ENCODE measurements around the gene ORM2. TPM values are rescaled to one million over a fixed set of nuclear protein-coding genes. Genes with fewer than 3 reads are reported as not detected.

ORM2 gene
- total and polyA plus RNA-seq, 2 of the 8 experiments (the other 6 are each of a cell fraction or from before 2014, with no cell fraction given): 1.3 TPM; not detected in 1

DNA sequence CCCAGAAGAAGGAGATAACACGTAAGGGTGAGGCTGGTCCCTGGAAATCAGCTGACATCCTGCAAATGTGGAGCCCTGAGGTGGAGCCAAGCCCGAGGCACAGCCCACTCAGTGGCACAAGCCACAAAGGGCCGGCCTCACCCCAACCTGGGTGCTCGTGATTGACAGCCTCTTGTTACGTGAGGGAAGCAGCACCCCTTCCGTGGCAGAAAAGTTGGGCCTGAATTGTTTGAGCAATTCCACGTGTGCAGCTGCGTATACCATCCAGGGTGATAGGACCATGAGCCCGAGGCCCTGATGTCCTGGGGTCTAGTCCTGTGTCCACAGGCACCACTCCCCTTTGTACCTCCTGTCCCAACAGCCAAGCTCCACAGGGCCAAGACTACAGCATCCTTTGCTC lies 4.8 kb downstream of the ORM2 start:
- H3K56ac ChIP-seq (replicated peaks; ENCODE audit: insufficient read length, low read depth, low read length): no peak overlapping the region
- DNase-seq (ENCODE audit: low read depth in 1 of 2, low spot score in 2 of 2) (no peak), FAIRE-seq (no peak)
- no peaks in the 10 kb centered on the region for H3K9me3 ChIP-seq (ENCODE audit: insufficient read depth in 2 of 2, low read depth in 1 of 2, low read length in 1 of 2)
- no peak overlapping the region for H2BK120ac ChIP-seq (replicated peaks; ENCODE audit: low read depth, low read length)
- ChIA-PET POLR2A (ENCODE audit: partially characterized antibody) (no interaction called here), CTCF (ENCODE audit: partially characterized antibody) (no interaction called here)
- H3K4me2 ChIP-seq (ENCODE audit: insufficient read depth in 1 of 2, low read depth in 2 of 2, low read length in 2 of 2): no peak overlapping the region
- 0 out of 7 replicates have a peak, but pooled peaks cover 0 to 2% (median 0%) of the 10 kb centered on the region in 4 experiments for H3K4me1 ChIP-seq (replicated peaks in 1 of 4; ENCODE audit: control insufficient read depth in 3 of 4, insufficient read depth in 4 of 4, low read length in 3 of 4)
- H3K4ac ChIP-seq (replicated peaks; ENCODE audit: insufficient read length, low read depth, low read length): no peak overlapping the region
- WGBS, 2 experiments (ENCODE audit: extremely low coverage in 1 of 2, insufficient coverage in 1 of 2, insufficient read length in 1 of 2, insufficient replicate concordance in 2 of 2, low coverage in 1 of 2, low lambda C conversion rate in 2 of 2, missing lambda C conversion rate in 1 of 2): 100% methylated on average over 3 of the region's 9 CpGs; no CpG with 5 or more reads in 1 of the 2 experiments
- H4K20me1 ChIP-seq (replicated peaks in 1 of 2; ENCODE audit: control insufficient read depth in 1 of 2, insufficient read depth in 2 of 2, low read length in 2 of 2): no peaks in the 10 kb centered on the region
- no peaks in the 10 kb centered on the region for H3K23me2 ChIP-seq (ENCODE audit: low read depth, low read length)
- H3K79me1 ChIP-seq (ENCODE audit: low read depth, low read length): no peaks in the 10 kb centered on the region
- no peak overlapping the region for H3K27ac ChIP-seq (ENCODE audit: low read depth, low read length)
- H2BK20ac ChIP-seq (ENCODE audit: low read length): no peak overlapping the region
- H2AK5ac ChIP-seq (ENCODE audit: low read depth, low read length): no peak overlapping the region
- H3K14ac ChIP-seq (ENCODE audit: insufficient read length): no peak overlapping the region
- peaks cover 8 to 18% (median 15%) of the 10 kb centered on the region in 4 experiments; a peak in 7 of 8 replicates for H3K36me3 ChIP-seq (ENCODE audit: control insufficient read depth in 2 of 4, insufficient read depth in 4 of 4, low read length in 3 of 4)
- H3K27me3 ChIP-seq (replicated peaks in 1 of 4; ENCODE audit: control insufficient read depth in 3 of 4, extremely low read depth in 1 of 4, insufficient read depth in 3 of 4, low read length in 3 of 4): no peaks in the 10 kb centered on the region
- H4K8ac ChIP-seq (ENCODE audit: extremely low read depth, insufficient read depth, low read length): no peak overlapping the region
- no peak overlapping the region for H4K5ac ChIP-seq (ENCODE audit: insufficient read length, low read depth, low read length)
- H3K23ac ChIP-seq (ENCODE audit: insufficient read length): no peak overlapping the region
- no peak overlapping the region for H3K18ac ChIP-seq (ENCODE audit: extremely low read depth, low read length)
- H3K9ac ChIP-seq (replicated peaks in 1 of 4; ENCODE audit: extremely low read depth in 1 of 4, low read depth in 3 of 4, low read length in 3 of 4): no peak overlapping the region
- H3K4me3 ChIP-seq (ENCODE audit: extremely low read depth in 1 of 4, insufficient read depth in 2 of 4, low read depth in 3 of 4, low read length in 4 of 4): no peak overlapping the region
- no peak overlapping the region for H2AFZ ChIP-seq (ENCODE audit: low read length)
- H2BK12ac ChIP-seq (ENCODE audit: low read depth, low read length): no peak overlapping the region
- H2BK5ac ChIP-seq (ENCODE audit: low read depth, low read length): no peak overlapping the region
- no peak overlapping the region for H4K91ac ChIP-seq (replicated peaks; ENCODE audit: insufficient read length, low read length)
- H2BK15ac ChIP-seq (ENCODE audit: low read length): no peak overlapping the region
- no peaks in the 10 kb centered on the region for H3K79me2 ChIP-seq (ENCODE audit: control insufficient read depth in 1 of 2, insufficient read depth in 2 of 2, low read length in 2 of 2)
- no peak for TF ChIP-seq SIN3A (conservative IDR thresholded peaks at IDR 0.05 in 1 of 2, IDR thresholded peaks at IDR 0.05 in 1 of 2; ENCODE audit: low read depth in 1 of 2, low read length in 2 of 2)
- TF ChIP-seq, protein P1, sequence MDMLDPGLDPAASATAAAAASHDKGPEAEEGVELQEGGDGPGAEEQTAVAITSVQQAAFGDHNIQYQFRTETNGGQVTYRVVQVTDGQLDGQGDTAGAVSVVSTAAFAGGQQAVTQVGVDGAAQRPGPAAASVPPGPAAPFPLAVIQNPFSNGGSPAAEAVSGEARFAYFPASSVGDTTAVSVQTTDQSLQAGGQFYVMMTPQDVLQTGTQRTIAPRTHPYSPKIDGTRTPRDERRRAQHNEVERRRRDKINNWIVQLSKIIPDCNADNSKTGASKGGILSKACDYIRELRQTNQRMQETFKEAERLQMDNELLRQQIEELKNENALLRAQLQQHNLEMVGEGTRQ (IDR thresholded peaks at IDR 0.05; ENCODE audit: low read length): no peak
- TF ChIP-seq, protein P2, sequence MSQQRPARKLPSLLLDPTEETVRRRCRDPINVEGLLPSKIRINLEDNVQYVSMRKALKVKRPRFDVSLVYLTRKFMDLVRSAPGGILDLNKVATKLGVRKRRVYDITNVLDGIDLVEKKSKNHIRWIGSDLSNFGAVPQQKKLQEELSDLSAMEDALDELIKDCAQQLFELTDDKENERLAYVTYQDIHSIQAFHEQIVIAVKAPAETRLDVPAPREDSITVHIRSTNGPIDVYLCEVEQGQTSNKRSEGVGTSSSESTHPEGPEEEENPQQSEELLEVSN (IDR thresholded peaks at IDR 0.05): no peak
- no peak for TF ChIP-seq HDAC6 (IDR thresholded peaks at IDR 0.05; ENCODE audit: low read depth, low read length)
- no peak for TF ChIP-seq SP1 (IDR thresholded peaks at IDR 0.05; ENCODE audit: low read depth, low read length)
- TF ChIP-seq BACH1 (IDR thresholded peaks at IDR 0.05; ENCODE audit: low read length): no peak
- TF ChIP-seq, protein P3, sequence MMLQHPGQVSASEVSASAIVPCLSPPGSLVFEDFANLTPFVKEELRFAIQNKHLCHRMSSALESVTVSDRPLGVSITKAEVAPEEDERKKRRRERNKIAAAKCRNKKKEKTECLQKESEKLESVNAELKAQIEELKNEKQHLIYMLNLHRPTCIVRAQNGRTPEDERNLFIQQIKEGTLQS (IDR thresholded peaks at IDR 0.05; ENCODE audit: insufficient read depth, low read depth, low read length): no peak
- TF ChIP-seq SRF (IDR thresholded peaks at IDR 0.05; ENCODE audit: low read depth, low read length): no peak
- no peak for TF ChIP-seq SAP30 (IDR thresholded peaks at IDR 0.05; ENCODE audit: insufficient read depth, insufficient replicate concordance, low read length)
- TF ChIP-seq SIX5 (IDR thresholded peaks at IDR 0.05; ENCODE audit: low read depth, low read length): no peak
- no peak for TF ChIP-seq SP4 (IDR thresholded peaks at IDR 0.05; ENCODE audit: low read length)
- no peak for TF ChIP-seq TAF7 (optimal IDR thresholded peaks at IDR 0.05; ENCODE audit: borderline replicate concordance, low read depth, low read length)
- TF ChIP-seq YY1 (IDR thresholded peaks at IDR 0.05; ENCODE audit: low read depth, low read length): no peak
